Inflammatory macrophage treated with lipopolysaccharide for 4 hours (primary cell): Measurements from ENCODE around the gene CSGALNACT2.
"Not testable (repeated sequence)": the region's sequence is repeated elsewhere in the genome, so short reads cannot be mapped to it uniquely, and the experiment has no call there.

Experiments
- DNase-seq: peaks from one replicate; pipeline ENCODE4 v3.0.0-alpha.2; 2020

Gene CSGALNACT2

GRCh38 chr10:43138021-43138756 is at the start of gene CSGALNACT2:
Gene CSGALNACT2, plus strand, starts transcription at chr10:43138445. Its CDS starts 16,705 bp downstream, at chr10:43155150.
- DNase-seq = peak; percentile 90

GRCh38 chr10:43089519-43089918 is 48.7 kb upstream of the CSGALNACT2 start:
- no peak for DNase-seq

- no peak for DNase-seq
These were observed 48.1 kb upstream of the CSGALNACT2 start for GRCh38 chr10:43090188-43090587.

- no peak for DNase-seq
These were observed 47.6 kb upstream of the CSGALNACT2 start for GRCh38 chr10:43090664-43091063.

- DNase-seq = peak; percentile 83
These were observed 46.4 kb upstream of the CSGALNACT2 start for GRCh38 chr10:43091846-43092245.

- no peak for DNase-seq
These were observed 44.7 kb upstream of the CSGALNACT2 start for GRCh38 chr10:43093423-43094076.

- no peak for DNase-seq
These were observed 44.2 kb upstream of the CSGALNACT2 start for GRCh38 chr10:43094085-43094484.

- not testable (repeated sequence) for DNase-seq
These were observed 38.9 kb upstream of the CSGALNACT2 start for GRCh38 chr10:43099339-43099738.

GRCh38 chr10:43099928-43100327 is 38.3 kb upstream of the CSGALNACT2 start:
- DNase-seq = no peak

GRCh38 chr10:43100366-43100765 is 37.9 kb upstream of the CSGALNACT2 start:
- DNase-seq = no peak

GRCh38 chr10:43102063-43102828 is 36.0 kb upstream of the CSGALNACT2 start:
- DNase-seq = no peak

- DNase-seq = peak; percentile 73
These were observed 32.9 kb upstream of the CSGALNACT2 start for GRCh38 chr10:43105102-43105955.

GRCh38 chr10:43105956-43106229 is 32.4 kb upstream of the CSGALNACT2 start:
- no peak for DNase-seq

GRCh38 chr10:43106256-43107091 is 31.8 kb upstream of the CSGALNACT2 start:
- no peak for DNase-seq

GRCh38 chr10:43108951-43109350 is 29.3 kb upstream of the CSGALNACT2 start:
- DNase-seq = no peak

GRCh38 chr10:43109671-43110249 is 28.5 kb upstream of the CSGALNACT2 start:
- no peak for DNase-seq

GRCh38 chr10:43110338-43111071 is 27.7 kb upstream of the CSGALNACT2 start:
- DNase-seq = peak; percentile 68

- DNase-seq = no peak
These were observed 27.1 kb upstream of the CSGALNACT2 start for GRCh38 chr10:43111101-43111500.

- DNase-seq = no peak
These were observed 26.2 kb upstream of the CSGALNACT2 start for GRCh38 chr10:43111921-43112607.

- no peak for DNase-seq
These were observed 25.7 kb upstream of the CSGALNACT2 start for GRCh38 chr10:43112608-43112961.
